Measurements from ENCODE around the gene TRAK2.

- no peak for TF ChIP-seq POLR2A (IDR thresholded peaks at IDR 0.05; ENCODE audit: low read depth, low read length)
- TF ChIP-seq CTCF (IDR thresholded peaks at IDR 0.05; ENCODE audit: extremely low read depth in 1 of 2, insufficient read depth in 1 of 2, low read depth in 1 of 2, low read length in 2 of 2) = no peak
- no peak for TF ChIP-seq MYC (IDR thresholded peaks at IDR 0.05; ENCODE audit: low read depth, low read length)
- no peak for TF ChIP-seq EZH2 (IDR thresholded peaks at IDR 0.05; ENCODE audit: borderline replicate concordance, low read depth, low read length, severe bottlenecking)
- no peak for TF ChIP-seq POLR2AphosphoS5 (IDR thresholded peaks at IDR 0.05; ENCODE audit: insufficient read depth, low read depth, low read length)
- TF ChIP-seq MAX (IDR thresholded peaks at IDR 0.05; ENCODE audit: insufficient read depth, insufficient read length) = no peak
- TF ChIP-seq JUN (IDR thresholded peaks at IDR 0.05; ENCODE audit: borderline replicate concordance, insufficient read depth, insufficient read length, low read depth) = no peak
Measured at GRCh38 chr2:201362396-201362795, 88.9 kb downstream of the TRAK2 start.

Measured in endothelial cell of umbilical vein (primary cell).